ENCODE data around the gene POP5. TPM values are rescaled to one million over a fixed set of nuclear protein-coding genes. Genes with fewer than 3 reads are reported as not detected.

The POP5 gene
- total and polyA plus RNA-seq, 2 of the 4 experiments (the other 2 are of a cell fraction) = 69.5 to 99.4 TPM

GRCh38 chr12:120588948-120589930 lies 8.0 kb upstream of the POP5 start:
- H2BK120ac ChIP-seq (ENCODE audit: low read depth, low read length) = no peak overlapping the region
- DNase-seq (no peak), ATAC-seq (ENCODE audit: low read depth) (no peak)
- no peak overlapping the region for H2BK15ac ChIP-seq (ENCODE audit: low read depth, low read length)
- no peak overlapping the region for H3K9ac ChIP-seq (ENCODE audit: low read depth, low read length)
- intact Hi-C loops (cut with micrococcal nuclease) (no loop called here), dilution Hi-C loops (cut with HindIII; ENCODE audit: low sequenced_read_pairs, unreplicated experiment) (no loop called here), in situ Hi-C loops (cut with MboI; ENCODE audit: low sequenced_read_pairs) (no loop called here)
- no peak overlapping the region for H2AK5ac ChIP-seq (ENCODE audit: low read depth, low read length)
- no peak overlapping the region for H3K56ac ChIP-seq (ENCODE audit: extremely low read depth, insufficient read depth, low read length)
- no peak overlapping the region for H2AK9ac ChIP-seq (replicated peaks; ENCODE audit: low read depth, low read length, poor library complexity)
- no peak overlapping the region for H2BK5ac ChIP-seq (ENCODE audit: low read depth, low read length, poor library complexity, severe bottlenecking)
- no peak overlapping the region for H2AFZ ChIP-seq (replicated peaks; ENCODE audit: low read length, poor library complexity)
- no peak overlapping the region for H4K8ac ChIP-seq (ENCODE audit: low read depth in 2 of 2, low read length in 2 of 2)
- no peaks in the 10 kb centered on the region for H3K36me3 ChIP-seq (ENCODE audit: control insufficient read depth, insufficient read depth, low read length)
- H4K20me1 ChIP-seq (ENCODE audit: insufficient read depth, low read length) = no peaks in the 10 kb centered on the region
- H3K9me3 ChIP-seq (ENCODE audit: control insufficient read depth, insufficient read depth, low read length) = no peaks in the 10 kb centered on the region
- BruUV-seq (replicated peaks) = no TSS peak
- no peak for TF ChIP-seq MXI1 (IDR thresholded peaks at IDR 0.05; ENCODE audit: borderline replicate concordance, low read depth, low read length)
- TF ChIP-seq CHD1 (IDR thresholded peaks at IDR 0.05; ENCODE audit: low read depth, low read length) = no peak
- no peak for TF ChIP-seq RAD21 (IDR thresholded peaks at IDR 0.05; ENCODE audit: low read length)
- no peak overlapping the region for H3K4me2 ChIP-seq (ENCODE audit: low read depth, low read length)
- ChIA-PET POLR2A (ENCODE audit: unreplicated experiment) (no interaction called here), CTCF (interaction anchor here (0.5 kb wide), 1 partner anchor 355 kb away, joined by 3 read pairs; no protein-coding TSS in a partner anchor)
- H3K27me3 ChIP-seq (ENCODE audit: control insufficient read depth, insufficient read depth, low read length) = peaks cover 45% of the 10 kb centered on the region
- H3K4me1 ChIP-seq (ENCODE audit: control insufficient read depth, insufficient read depth, low read length) = no peaks in the 10 kb centered on the region
- no peak overlapping the region for H2BK20ac ChIP-seq (ENCODE audit: low read depth, low read length)
- H3K23ac ChIP-seq (ENCODE audit: low read depth, low read length) = no peak overlapping the region
- 68% methylated on average over 5 of the region's 17 CpGs; no CpG with 5 or more reads in 1 of the 2 experiments for WGBS, 2 experiments (ENCODE audit: extremely low coverage in 2 of 2, insufficient read length in 1 of 2)
- H3K27ac ChIP-seq (ENCODE audit: insufficient read depth, low read length) = no peak overlapping the region
- H3K79me1 ChIP-seq (ENCODE audit: low read depth in 1 of 2, low read length in 2 of 2) = no peaks in the 10 kb centered on the region
- H3K4ac ChIP-seq (ENCODE audit: low read depth, low read length) = no peak overlapping the region
- no peak overlapping the region for H3K18ac ChIP-seq (ENCODE audit: low read depth, low read length)
- H3K4me3 ChIP-seq (ENCODE audit: insufficient read depth, low read depth, low read length) = no peak overlapping the region
- H4K91ac ChIP-seq (ENCODE audit: insufficient read depth, low read depth, low read length) = no peak overlapping the region
- no peak overlapping the region for H4K5ac ChIP-seq (ENCODE audit: low read depth, low read length)
- H3K9me1 ChIP-seq (ENCODE audit: insufficient read depth, low read length) = no peaks in the 10 kb centered on the region
- H3K14ac ChIP-seq (replicated peaks; ENCODE audit: low read depth, low read length) = no peak overlapping the region

Data from IMR-90 (cell line).